GM21390 (cell line): ENCODE data around the gene BDH1.
A peak's percentile ranks its signal among the peaks of the same experiment; 100 is the strongest.

Experiments used
- ATAC-seq: cut with Tn5 transposase; IDR thresholded peaks from one replicate; pipeline ENCODE4 v1.9.1; 2021; ENCODE audit not compliant: unreplicated experiment

BDH1 gene

GRCh38 chr3:197508051-197508451 is 47.7 kb downstream of the BDH1 start:
- no peak for ATAC-seq

- no peak for ATAC-seq
These were observed 48.2 kb downstream of the BDH1 start for GRCh38 chr3:197507541-197507940.

GRCh38 chr3:197507081-197507480 is 48.7 kb downstream of the BDH1 start:
- ATAC-seq: no peak

GRCh38 chr3:197505796-197506548 is 49.8 kb downstream of the BDH1 start:
- no peak for ATAC-seq

DNA sequence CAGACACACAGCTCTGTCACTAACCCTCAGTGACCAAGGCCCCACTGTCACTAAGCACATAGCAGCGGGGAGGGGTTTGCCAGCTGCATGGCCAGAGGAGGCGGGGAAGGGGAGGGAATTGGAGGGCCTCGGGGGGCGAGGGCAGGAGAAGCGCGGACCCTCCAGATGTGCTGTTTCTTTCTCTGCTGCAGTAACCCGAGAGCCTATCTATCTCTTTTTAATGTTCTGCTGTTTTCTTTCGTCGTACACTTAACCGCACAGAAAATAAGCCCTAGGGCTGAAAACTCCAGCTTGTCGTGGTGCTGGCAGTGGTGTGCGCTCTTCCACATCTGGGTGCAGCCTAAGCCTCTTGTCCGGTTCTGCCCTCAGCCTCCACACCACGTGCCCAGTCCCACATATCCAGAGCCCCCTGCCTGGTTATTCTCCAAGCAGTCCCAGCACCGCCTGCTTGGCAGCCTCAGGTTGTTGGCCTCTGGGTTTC is 51.1 kb downstream of the BDH1 start:
- ATAC-seq: no peak

DNA sequence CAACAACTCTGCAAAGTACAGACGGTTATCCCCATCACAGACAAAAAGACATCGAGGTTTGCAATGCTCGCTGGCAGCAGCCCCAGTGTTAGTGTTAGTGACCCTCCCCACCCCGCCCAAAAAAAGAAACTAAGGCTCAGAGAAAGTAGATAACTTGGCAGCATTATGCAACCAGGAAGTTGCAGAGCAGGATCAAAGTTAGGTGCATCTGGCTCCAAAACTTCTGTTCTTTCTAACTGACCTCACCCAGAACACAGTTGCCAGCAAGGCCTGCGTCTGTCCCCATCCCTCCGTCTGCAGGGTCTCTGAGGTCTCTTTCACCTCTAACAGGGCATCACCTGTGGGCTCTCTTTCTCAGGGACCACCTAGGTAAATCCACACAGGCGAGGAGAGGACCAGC is 51.5 kb downstream of the BDH1 start:
- ATAC-seq: no peak

DNA sequence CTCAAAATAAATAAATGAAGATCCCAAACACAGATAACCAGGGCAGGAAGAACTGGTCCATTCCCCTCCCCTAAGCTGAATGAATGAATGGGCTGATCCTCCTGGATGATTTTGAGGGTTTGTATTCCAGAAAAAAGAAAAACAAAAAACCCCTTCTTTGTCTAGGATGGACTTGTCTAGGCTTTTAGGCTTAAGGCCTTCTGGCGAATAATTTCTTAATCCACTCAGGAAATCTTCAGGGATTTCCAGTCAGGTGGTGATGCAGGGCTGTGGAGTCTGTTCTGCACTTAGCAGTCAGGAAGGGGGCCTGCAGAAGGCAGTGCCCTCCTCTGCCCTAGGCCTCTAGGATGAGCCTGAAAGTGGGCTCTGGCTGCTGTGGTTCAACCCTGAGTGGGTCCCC is 52.1 kb downstream of the BDH1 start:
- ATAC-seq: no peak

DNA sequence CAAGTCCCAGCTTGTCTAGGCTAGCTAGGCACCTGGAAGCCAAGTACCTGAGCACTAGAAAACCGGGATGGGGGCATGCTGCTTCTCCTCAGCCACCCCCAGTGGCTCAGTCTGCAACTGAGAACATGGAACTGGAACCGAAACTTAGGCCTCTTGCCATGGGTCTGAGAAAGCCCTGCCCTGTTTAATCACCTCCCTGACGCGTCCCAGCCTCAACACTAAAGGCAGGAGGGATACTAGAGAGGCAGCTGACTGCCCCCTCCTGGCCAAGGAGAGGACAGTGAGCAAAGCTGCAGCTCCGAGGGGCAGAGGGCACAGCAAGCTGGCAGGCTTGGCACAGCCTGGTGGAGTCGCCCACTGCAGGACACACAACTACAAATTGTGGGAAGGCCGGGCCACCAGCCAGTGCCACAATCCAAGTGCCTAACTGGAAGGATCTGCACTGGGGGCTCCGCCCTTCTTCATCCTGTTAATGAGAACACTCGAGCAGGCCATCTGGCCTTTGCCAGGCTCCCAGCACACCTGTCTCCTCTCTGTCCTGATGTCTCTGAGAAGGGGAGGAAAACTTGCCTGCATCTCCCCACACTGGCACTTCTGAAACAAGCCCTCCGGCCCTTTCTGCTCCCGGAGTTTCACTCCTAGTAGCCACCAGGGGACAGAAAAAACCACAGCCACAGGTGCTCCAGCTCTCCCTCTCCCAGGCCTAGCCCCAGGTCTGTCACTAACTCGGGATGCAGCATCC is 53.7 kb downstream of the BDH1 start:
- peak; percentile 74 for ATAC-seq

- ATAC-seq: peak; percentile 26
These were observed 54.3 kb downstream of the BDH1 start for GRCh38 chr3:197501496-197501878.

GRCh38 chr3:197500812-197501211 is 55.0 kb downstream of the BDH1 start:
- no peak for ATAC-seq

- no peak for ATAC-seq
These were observed 56.3 kb downstream of the BDH1 start for GRCh38 chr3:197499427-197499826.

DNA sequence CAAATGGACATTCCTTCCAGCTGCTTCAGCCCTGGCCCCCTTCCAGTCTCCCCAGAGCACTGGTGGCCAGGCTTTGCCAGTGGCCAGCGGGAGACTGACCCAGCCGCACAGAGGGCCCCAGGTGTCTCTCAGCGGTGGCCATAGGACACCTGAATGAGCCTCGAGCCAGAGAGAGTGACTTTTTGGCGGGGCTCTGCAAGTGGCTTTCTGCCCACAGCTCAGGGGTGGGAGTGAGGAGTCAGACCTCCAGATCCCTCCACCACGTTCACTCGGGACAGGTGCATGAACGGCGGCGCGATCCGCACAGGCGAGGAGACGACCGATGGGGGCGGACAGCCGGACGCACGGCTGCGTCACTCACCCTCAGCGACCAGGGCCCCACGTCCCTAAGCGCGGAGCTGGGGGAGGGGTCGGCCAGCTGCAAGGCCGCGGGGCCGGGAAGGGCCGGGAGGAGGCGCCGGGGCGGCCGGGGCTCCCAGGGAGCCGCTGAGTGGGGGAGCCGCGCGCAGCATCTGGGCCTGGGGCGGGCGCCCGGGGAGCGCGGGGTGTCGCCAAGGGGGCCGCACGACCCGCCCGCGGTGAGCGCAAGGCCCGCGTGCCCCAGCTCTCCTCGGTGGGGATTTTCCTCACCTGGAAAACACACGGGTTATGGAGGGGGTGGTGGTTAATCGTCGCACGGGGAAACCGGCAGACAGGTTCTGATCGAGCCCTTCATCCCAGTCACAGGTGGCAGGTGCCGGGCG is 57.1 kb downstream of the BDH1 start:
- ATAC-seq: no peak

GRCh38 chr3:197496746-197497125 is 59.0 kb downstream of the BDH1 start:
- no peak for ATAC-seq

DNA sequence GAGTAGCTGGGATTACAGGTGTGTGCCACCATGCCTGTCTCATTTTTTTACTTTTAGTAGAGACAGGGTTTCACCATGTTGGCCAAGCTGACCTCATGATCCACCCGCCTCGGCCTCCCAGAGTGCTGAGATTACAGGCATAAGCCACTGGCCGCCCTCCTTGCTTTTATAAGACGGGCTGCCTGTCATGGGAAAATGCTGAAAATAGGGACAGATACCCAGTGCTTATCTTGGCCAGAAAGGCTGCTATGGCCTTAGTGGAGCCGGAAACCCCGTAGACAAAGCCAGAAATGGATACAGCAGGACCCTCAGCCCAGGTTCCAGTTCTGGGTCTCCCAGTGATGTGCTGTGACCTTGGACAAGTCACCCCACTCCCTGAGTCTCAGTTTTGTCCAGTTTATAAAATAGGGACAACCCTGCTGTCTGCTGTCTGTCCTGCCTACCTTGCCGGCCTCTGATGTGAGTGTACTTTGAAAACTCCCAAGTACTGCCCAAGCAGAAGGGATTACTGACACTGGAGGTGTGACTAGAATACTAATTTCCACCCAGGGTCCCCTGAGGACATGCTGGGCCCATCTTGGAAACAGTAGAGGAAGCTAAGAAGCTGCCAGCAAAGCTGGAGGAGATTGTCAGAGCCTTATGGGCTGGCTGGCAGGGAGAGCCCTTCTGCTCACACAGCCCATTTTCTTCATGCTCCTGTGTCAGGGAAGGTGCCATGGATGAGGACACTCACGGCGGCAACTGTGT is 59.6 kb downstream of the BDH1 start:
- ATAC-seq: no peak

- no peak for ATAC-seq
These were observed 60.3 kb downstream of the BDH1 start for GRCh38 chr3:197495499-197495898.

DNA sequence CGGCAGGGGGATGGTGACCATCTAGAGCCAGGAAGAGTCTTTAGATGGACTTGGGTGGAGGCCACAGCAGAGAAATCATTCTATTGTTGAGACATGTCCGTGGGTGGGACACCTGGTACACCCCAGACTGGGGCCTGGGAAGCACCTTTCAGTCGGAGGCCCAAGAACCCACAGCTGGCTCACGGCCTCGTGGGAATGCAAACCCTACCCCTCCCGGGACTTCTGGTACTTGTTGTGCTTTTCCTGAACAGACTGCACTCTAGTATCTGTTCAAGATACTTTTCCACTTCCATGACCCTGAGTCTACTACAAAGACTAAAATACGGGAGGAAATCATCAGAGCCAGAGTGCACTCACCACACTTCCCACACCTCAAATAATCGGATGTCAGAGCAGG is 60.7 kb downstream of the BDH1 start:
- ATAC-seq: no peak

DNA sequence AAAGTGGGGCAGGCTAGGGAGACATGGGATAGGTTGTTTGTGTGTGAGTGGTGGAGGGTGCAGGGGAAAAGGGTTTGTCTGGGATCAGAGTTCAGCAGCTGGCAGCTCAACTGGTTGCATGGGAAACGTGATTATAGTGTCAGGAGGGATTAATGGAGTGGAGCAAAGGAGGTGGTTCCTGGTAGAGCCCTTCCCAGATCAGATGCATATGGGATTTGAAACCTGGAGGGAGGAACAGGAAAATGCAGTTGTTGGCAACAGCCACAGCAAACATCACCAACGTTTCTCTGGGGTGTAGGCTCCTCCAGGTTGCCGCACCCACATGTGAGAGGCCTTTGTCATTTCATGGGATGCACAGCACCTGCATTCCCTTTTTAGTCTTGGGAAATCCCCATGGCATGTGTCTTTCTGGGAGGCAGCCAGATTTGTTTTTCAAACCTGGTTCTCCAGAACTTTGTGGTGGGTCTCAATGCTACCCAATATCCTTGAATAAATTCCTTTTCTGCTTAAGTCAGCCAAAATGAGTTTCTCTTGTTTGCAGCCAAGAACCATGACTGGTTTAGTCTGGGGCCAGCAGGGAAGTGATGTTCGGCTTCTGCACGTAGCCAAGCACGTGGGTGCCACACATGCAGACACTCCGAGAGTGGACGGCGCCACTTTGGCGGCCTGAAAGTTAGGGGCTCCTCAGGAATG is 61.3 kb downstream of the BDH1 start:
- ATAC-seq: no peak

DNA sequence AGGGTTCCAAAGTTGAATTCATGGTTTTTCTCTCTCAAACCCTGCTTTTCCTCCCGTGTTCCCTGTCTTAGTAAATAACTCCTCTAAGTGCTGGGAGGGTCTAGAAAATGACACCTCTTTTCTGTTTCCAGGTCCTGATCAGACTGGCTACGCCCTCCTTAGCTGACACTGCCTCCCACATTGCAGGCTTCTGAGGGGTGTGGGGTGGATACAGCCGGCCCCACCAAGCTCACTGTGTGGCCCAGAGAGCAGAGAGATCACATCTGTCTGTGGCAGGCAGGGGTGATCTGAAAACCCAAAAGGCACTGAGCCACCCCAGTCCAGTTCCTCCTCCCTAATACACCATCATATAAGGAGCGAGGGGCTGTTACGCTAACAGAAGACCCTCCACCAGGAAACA is 62.7 kb downstream of the BDH1 start:
- ATAC-seq: no peak

DNA sequence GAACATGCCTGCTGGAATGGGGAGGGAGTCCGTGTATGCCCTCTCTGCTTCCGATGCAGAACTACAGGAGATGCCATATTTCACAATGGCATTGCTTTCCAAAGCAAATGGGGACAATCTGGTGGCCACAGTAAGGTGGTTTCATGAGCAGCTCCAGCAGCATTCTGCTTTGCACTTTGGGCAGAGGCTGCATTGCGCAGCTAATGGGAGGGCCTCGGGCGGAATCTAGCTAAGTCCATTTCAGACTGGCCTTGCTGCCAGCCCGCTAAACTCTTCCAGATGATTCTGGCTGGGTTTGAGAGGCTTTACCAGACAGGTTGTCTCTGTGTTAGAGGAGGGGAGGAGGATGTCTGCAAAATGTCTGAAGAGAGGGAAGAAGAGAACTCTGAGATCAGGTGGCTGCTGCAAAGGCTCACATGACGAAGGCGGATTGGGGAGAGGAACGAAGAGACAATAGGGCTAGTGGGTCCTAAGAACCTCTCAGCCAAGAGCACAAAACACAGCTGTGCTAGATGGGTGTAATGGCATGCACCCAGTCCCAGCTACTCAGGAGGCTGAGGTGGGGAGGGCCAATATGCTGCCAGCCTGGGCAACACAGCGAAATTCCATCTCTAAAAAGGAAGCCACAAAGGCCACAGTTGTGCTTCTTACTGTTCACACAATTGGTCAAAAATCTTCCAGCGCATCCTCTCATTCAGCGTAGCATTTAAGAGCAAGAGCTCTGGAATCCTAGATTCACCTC is 63.7 kb downstream of the BDH1 start:
- no peak for ATAC-seq

DNA sequence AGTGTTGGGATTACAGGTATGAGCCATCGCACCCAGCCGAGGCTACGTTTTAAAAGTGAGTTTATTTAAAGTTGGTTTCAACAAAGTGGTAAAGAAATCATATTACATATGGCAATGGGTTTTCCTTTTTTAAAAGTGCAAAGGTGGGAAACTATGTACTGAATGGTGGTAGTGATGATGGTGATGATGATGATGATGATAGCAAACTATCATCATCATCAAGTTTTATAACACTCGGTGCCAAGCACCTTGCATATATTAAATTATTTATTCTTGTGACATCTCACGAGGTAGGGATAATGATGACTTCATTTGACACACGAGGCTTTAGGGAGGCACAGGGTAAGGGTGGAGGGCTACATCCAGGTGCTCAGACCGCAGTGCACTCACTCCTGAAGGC is 64.3 kb downstream of the BDH1 start:
- no peak for ATAC-seq
